Activated naive CD8-positive, alpha-beta T cell treated with anti-CD3 and anti-CD28 coated beads, Interleukin-2, amount 10 ng/mL, durations not matched to agents 7 days and 5 days (primary cell): ENCODE data around the gene GASK1B. TPM values are rescaled to one million over a fixed set of nuclear protein-coding genes. Genes with fewer than 3 reads are reported as not detected.

ENCODE experiments used
- ATAC-seq: fragments of 150-1000 bp; cut with Tn5 transposase; one replicate; pipeline ENCODE4 v1.10.0; 2021; ENCODE audit warnings: low read depth, moderate library complexity
- POLR2A ChIA-PET: fragments of 350-600 bp; sonication (Branson Sonifier 250); formaldehyde crosslinking; loops from one replicate; lab custom pipeline; 2021; ENCODE audit warnings: antibody characterized with exemption; lab: Charles Lee
- DNase-seq: peaks from one replicate; pipeline ENCODE4 v3.0.0; 2021
- H3K27ac Mint-ChIP-seq: one replicate; pipeline ENCODE4 v1.8.0; 2022; ENCODE audit warnings: mild to moderate bottlenecking, mixed read lengths
- H3K27me3 Mint-ChIP-seq: one replicate; pipeline ENCODE4 v1.8.0; 2022; ENCODE audit warnings: mild to moderate bottlenecking, moderate library complexity, mixed read lengths
- H3K36me3 Mint-ChIP-seq: one replicate; pipeline ENCODE4 v1.8.0; 2021; ENCODE audit warnings: mild to moderate bottlenecking, mixed read lengths
- H3K4me1 Mint-ChIP-seq: one replicate; pipeline ENCODE4 v1.8.0; 2021; ENCODE audit warnings: mixed read lengths
- H3K4me3 Mint-ChIP-seq: one replicate; pipeline ENCODE4 v1.8.0; 2022; ENCODE audit warnings: mild to moderate bottlenecking, moderate library complexity, mixed read lengths
- H3K9me3 Mint-ChIP-seq: one replicate; pipeline ENCODE4 v1.8.0; 2021; ENCODE audit warnings: mixed read lengths
- total RNA-seq, 2 experiments: library from RNA; stranded (reverse); gene quantifications; one replicate each; pipeline ENCODE4 v1.2.3, GENCODE V29; 2021

The GASK1B gene
- total RNA-seq, 2 experiments from 2014 or later = 0.60 to 0.83 TPM

- H3K4me3 Mint-ChIP-seq = no peak overlapping the region
- H3K36me3 Mint-ChIP-seq = no peaks in the 10 kb centered on the region
- peaks cover 40% of the 10 kb centered on the region for H3K27me3 Mint-ChIP-seq
- DNase-seq (peak; percentile 42), ATAC-seq (no peak)
- peaks cover 2% of the 10 kb centered on the region for H3K4me1 Mint-ChIP-seq
- H3K27ac Mint-ChIP-seq = no peak overlapping the region
- H3K9me3 Mint-ChIP-seq = no peaks in the 10 kb centered on the region
- POLR2A ChIA-PET = no interaction called here
Observed at GRCh38 chr4:158170691-158171561, 1.9 kb downstream of the GASK1B start.

- no peak overlapping the region for H3K27ac Mint-ChIP-seq
- peaks cover 40% of the 10 kb centered on the region for H3K27me3 Mint-ChIP-seq
- POLR2A ChIA-PET = no interaction called here
- no peaks in the 10 kb centered on the region for H3K36me3 Mint-ChIP-seq
- H3K9me3 Mint-ChIP-seq = no peaks in the 10 kb centered on the region
- no peak overlapping the region for H3K4me3 Mint-ChIP-seq
- no peak for ATAC-seq
- no peak for DNase-seq
- peaks cover 2% of the 10 kb centered on the region for H3K4me1 Mint-ChIP-seq
Observed at GRCh38 chr4:158169931-158170690, 2.7 kb downstream of the GASK1B start.

DNA sequence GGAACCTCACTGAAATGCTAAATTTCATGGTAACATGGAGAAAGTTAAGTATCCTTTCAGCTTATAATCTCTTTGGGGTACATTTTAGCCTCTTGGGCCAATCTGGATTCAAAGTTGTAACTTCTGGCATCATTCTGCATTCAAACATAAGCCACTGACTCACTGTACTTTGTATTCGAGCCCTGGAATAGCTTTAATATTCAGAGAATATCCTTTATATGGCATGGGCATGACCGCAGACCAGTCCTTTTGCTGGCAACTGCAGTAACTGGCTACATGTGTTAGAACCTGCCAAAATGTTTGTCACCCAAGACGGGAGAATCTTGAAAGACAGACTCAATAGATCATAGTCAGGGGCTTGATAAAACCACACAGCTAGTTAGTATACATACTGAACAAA is 3.3 kb downstream of the GASK1B start:
- H3K9me3 Mint-ChIP-seq = no peaks in the 10 kb centered on the region
- no peaks in the 10 kb centered on the region for H3K36me3 Mint-ChIP-seq
- DNase-seq (no peak), ATAC-seq (no peak)
- POLR2A ChIA-PET = no interaction called here
- peaks cover 39% of the 10 kb centered on the region for H3K27me3 Mint-ChIP-seq
- H3K4me1 Mint-ChIP-seq = peaks cover 2% of the 10 kb centered on the region
- H3K27ac Mint-ChIP-seq = no peak overlapping the region
- H3K4me3 Mint-ChIP-seq = no peak overlapping the region

DNA sequence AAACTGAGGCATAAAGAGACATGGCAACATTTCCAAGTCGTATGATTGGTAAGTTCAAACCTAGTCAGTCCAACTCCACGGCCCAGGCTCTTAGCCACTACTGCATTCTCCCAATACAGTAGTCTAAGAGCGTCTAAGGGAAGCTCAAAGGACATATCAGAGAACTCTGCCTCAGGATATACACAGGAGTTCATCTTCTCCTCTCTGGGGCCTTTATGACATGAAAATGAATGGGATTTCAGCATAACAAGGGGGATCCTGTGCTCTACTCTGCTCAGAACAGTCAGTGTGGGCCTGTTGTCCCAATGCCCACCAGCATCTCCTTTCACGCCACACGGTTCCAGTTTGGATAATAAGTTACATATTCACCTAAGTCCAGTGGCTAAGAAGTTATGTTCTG is 4.2 kb downstream of the GASK1B start:
- peaks cover 2% of the 10 kb centered on the region for H3K4me1 Mint-ChIP-seq
- DNase-seq (no peak), ATAC-seq (no peak)
- POLR2A ChIA-PET = no interaction called here
- H3K27ac Mint-ChIP-seq = no peak overlapping the region
- peaks cover 31% of the 10 kb centered on the region for H3K27me3 Mint-ChIP-seq
- H3K36me3 Mint-ChIP-seq = no peaks in the 10 kb centered on the region
- no peaks in the 10 kb centered on the region for H3K9me3 Mint-ChIP-seq
- H3K4me3 Mint-ChIP-seq = no peak overlapping the region

DNA sequence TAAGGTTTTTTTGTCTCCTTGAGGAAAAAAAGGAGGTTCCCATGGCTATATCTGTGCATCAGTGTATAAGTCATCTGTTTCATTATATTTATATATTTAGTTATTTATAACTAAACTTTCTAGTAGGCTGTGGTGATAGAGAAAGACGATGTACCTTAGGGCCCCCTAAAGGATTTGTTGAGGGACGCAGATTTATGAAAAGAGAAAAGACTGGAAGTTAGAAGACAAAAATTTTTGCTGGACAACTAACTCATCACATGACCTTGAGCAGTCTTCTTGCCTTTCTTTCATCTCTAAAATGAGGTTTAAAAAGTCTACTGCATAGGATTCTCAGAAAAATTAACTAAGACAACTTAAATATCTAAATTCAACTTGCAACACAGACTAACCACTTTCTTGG is 6.1 kb downstream of the GASK1B start:
- Mint-ChIP-seq H3K27ac (no peak overlapping the region), H3K4me1 (peaks cover 2% of the 10 kb centered on the region)
- no peak for ATAC-seq

DNA sequence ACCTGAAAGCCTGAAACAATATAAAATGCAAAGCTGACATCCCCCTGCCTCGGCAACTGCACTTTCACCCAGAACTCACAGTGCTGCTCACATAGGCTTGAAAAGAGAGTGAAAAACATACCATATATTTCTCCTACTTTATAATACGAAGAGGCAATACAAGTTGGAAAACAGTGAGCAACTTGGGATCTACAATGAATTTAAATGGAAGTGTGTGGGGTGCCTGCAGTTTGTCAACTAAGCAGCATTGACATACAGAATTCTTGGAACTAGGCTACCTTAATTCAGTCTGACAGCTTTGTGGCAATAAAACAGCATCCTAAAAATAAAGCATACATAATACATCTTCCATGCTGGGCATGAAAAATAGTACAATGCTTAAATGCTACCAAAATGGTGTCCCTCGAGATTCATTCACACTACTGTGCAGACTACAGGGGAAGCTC is 8.0 kb downstream of the GASK1B start:
- no peaks in the 10 kb centered on the region for H3K9me3 Mint-ChIP-seq
- H3K36me3 Mint-ChIP-seq = no peaks in the 10 kb centered on the region
- H3K27me3 Mint-ChIP-seq = peaks cover under 1% of the 10 kb centered on the region
- H3K4me3 Mint-ChIP-seq = no peak overlapping the region
- no peak overlapping the region for H3K27ac Mint-ChIP-seq
- POLR2A ChIA-PET = no interaction called here
- no peak for ATAC-seq
- DNase-seq = no peak
- no peaks in the 10 kb centered on the region for H3K4me1 Mint-ChIP-seq

More for the DNA sequence above, 6.1 kb downstream of the GASK1B start:
- H3K36me3 Mint-ChIP-seq = no peaks in the 10 kb centered on the region
- H3K27me3 Mint-ChIP-seq = peaks cover 19% of the 10 kb centered on the region
- POLR2A ChIA-PET = no interaction called here
- H3K4me3 Mint-ChIP-seq = no peak overlapping the region
- no peaks in the 10 kb centered on the region for H3K9me3 Mint-ChIP-seq
- DNase-seq = no peak

DNA sequence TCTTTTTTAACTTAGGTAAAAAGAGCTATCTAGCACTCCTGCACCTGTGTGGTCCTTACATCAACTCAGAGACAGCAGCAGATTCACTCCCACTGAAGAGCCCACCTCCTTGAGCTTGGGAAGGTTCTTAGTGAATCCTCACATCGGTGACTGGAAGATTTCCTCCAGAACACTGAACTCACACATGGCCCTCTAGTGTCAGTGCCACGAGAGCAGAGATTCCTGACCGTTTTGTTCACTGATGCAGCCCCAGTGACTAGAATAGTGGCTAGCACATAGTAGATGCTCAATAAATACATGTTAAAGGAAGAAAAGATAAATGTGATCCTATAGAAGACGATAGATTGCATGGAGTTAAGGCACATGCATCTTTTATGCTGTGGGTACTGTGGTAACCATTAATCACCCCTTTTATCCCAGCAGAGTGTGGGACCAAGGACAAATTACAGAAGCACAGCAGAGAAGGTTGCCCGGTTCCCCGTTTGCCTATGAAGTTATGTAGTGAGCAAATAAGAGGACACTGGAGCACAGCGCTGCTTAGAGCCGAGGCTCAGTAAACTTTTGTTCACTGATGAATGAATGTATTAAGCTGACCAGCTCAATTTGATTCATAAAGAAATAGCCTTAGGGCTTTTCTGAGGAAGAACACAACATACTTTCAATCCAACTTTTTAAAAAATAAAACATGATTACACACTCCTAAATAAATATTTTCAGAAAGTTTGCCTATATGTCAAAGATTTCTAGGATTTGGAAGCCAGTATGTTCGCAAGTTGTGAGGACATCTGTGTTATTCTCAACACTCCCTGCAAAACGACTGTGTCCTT is 8.7 kb downstream of the GASK1B start:
- Mint-ChIP-seq H3K36me3 (no peaks in the 10 kb centered on the region), H3K27ac (no peak overlapping the region), H3K9me3 (no peaks in the 10 kb centered on the region), H3K4me1 (no peaks in the 10 kb centered on the region), H3K27me3 (no peaks in the 10 kb centered on the region), H3K4me3 (no peak overlapping the region)
- POLR2A ChIA-PET = no interaction called here
- DNase-seq = no peak
- ATAC-seq = no peak

GRCh38 chr4:158162631-158163030 is 10.2 kb downstream of the GASK1B start:
- DNase-seq = no peak
- Mint-ChIP-seq H3K27me3 (no peaks in the 10 kb centered on the region), H3K27ac (no peak overlapping the region), H3K4me1 (no peaks in the 10 kb centered on the region), H3K36me3 (no peaks in the 10 kb centered on the region), H3K4me3 (no peak overlapping the region), H3K9me3 (no peaks in the 10 kb centered on the region)
- no peak for ATAC-seq
- POLR2A ChIA-PET = no interaction called here

DNA sequence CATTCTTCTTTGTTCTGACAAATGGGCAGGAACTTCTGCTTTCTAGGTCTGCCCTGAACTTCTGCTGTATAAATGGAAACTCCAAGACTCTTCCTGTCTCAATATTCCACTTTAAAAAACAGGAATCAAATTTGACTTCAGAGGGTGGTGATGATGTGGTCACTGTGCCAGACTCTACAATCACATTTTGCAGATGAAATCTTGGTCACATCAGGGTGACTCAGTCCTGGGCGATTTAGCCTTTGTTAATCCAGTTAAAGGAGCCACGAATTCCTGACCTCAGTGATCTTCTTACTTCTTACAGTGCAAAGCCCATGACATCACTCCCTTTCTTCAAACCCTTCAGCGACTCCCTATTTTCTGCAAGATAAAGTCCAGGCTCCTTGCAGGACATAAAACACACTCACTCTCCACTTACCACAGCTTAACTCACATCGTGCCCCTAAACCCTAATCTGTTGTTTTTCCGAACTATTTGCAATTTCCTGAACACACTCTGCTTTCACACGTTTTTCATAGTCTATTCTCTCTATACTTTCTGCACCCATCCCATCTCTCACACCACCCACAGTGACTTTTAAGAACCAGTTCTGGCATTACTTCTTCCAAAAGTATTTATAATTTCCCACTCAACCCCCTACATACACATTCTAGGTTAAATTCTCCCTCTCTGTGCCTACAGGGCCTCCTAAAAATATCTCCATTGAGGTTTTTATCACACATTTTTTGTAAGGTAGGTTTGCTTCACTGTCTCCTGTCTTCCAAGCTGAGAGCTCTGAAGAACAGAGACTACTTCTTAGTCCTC is 11.1 kb downstream of the GASK1B start:
- no peaks in the 10 kb centered on the region for H3K27me3 Mint-ChIP-seq
- H3K36me3 Mint-ChIP-seq = no peaks in the 10 kb centered on the region
- no peak overlapping the region for H3K4me3 Mint-ChIP-seq
- H3K27ac Mint-ChIP-seq = no peak overlapping the region
- POLR2A ChIA-PET = no interaction called here
- ATAC-seq (no peak), DNase-seq (no peak)
- no peaks in the 10 kb centered on the region for H3K4me1 Mint-ChIP-seq
- H3K9me3 Mint-ChIP-seq = no peaks in the 10 kb centered on the region

- POLR2A ChIA-PET = no interaction called here
- Mint-ChIP-seq H3K4me3 (no peak overlapping the region), H3K9me3 (no peaks in the 10 kb centered on the region), H3K27ac (no peak overlapping the region), H3K36me3 (no peaks in the 10 kb centered on the region), H3K27me3 (no peaks in the 10 kb centered on the region), H3K4me1 (no peaks in the 10 kb centered on the region)
- DNase-seq (no peak), ATAC-seq (no peak)
Observed at GRCh38 chr4:158159718-158160094, 13.1 kb downstream of the GASK1B start.

GRCh38 chr4:158159054-158159717 is 13.6 kb downstream of the GASK1B start:
- POLR2A ChIA-PET = no interaction called here
- Mint-ChIP-seq H3K36me3 (no peaks in the 10 kb centered on the region), H3K4me3 (no peak overlapping the region), H3K27me3 (no peaks in the 10 kb centered on the region), H3K27ac (no peak overlapping the region), H3K9me3 (no peaks in the 10 kb centered on the region), H3K4me1 (no peaks in the 10 kb centered on the region)
- ATAC-seq (no peak), DNase-seq (no peak)

DNA sequence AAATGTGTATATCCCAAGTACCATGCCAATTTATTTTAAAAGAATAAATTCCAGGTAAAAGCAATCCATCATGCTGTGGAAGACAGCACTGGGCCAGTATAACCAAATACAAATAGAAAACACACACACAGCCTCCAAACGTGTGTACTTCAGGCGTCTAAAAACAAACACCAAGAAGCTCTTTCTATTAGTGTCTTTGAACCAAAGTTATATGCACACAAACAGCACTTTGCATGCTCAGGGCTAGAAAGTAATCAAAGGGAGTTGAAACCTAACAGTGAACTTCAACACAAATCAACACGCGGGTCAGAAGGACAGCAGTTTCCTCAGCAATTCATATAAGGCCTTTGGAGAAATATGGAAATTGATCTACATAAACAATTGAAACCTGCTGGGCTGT is 15.4 kb downstream of the GASK1B start:
- Mint-ChIP-seq H3K27me3 (no peaks in the 10 kb centered on the region), H3K4me3 (no peak overlapping the region), H3K36me3 (no peaks in the 10 kb centered on the region), H3K27ac (no peak overlapping the region), H3K9me3 (no peaks in the 10 kb centered on the region), H3K4me1 (no peaks in the 10 kb centered on the region)
- no peak for DNase-seq
- no peak for ATAC-seq
- POLR2A ChIA-PET = no interaction called here
